GM23248 (cell line): ENCODE measurements around the gene APEH.

ENCODE experiments used
- EZH2 ChIP-seq: fragments of 200-600 bp; sonication (generic); IDR thresholded peaks from 2 replicates; pipeline ENCODE4 v1.6.1; 2018; ENCODE audit warnings: antibody characterized with exemption, mild to moderate bottlenecking; ENCODE audit not compliant: insufficient read depth, poor library complexity, severe bottlenecking
- EZH2phosphoT487 ChIP-seq: fragments of 200-600 bp; sonication (generic); IDR thresholded peaks from 2 replicates; pipeline ENCODE4 v1.6.1; 2018; ENCODE audit warnings: antibody characterized with exemption, moderate library complexity, mild to moderate bottlenecking, low read depth; ENCODE audit not compliant: insufficient read depth

DNA sequence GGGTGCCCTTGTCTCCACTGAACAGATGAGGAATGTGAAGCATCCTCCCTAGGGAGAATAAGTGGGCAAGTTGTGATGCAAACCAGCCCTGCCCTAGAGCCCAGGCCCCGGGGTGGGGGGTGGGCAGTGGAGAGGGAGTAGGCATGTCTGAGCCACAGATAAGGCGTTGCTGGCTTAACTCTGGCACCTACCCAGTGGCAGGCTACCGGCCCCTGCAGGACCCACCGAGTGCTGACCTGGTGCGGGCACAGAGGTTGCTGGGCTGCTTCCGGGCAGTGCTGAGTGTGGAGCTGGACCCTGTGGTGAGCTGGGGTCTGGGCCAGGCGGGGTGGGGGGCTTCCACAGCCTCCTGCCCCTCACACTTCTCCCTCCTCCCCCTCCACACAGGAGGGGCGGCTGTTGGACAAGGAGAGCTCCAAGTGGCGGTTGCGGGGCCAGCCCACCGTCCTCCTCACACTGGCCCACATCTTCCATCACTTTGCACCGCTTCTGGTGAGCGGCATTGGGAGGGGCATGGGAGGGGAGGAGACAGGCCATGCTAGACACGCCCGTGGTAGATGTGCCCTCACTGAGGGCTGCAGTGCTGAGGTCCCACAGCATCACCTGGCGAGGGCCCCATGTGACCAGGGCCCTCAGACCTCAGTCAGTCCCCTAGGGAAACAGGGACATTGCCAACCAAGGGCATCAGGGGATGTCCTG is 25.3 kb downstream of the APEH start:
- TF ChIP-seq EZH2phosphoT487 (no peak), EZH2 (no peak)
